Forelimb muscle (tissue), 1 donor: ENCODE results near the gene ESPNL. TPM values are rescaled to one million over a fixed set of nuclear protein-coding genes. Genes with fewer than 3 reads are reported as not detected.
"Not testable (repeated sequence)": the region's sequence is repeated elsewhere in the genome, so short reads cannot be mapped to it uniquely, and the experiment has no call there.

ENCODE experiments used
- DNase-seq: peaks from one replicate; pipeline ENCODE4 v3.0.0-alpha.2; 2013; ENCODE audit warnings: low read depth
- polyA plus RNA-seq: library from polyadenylated mRNA; unstranded; fragments of 120-200 nt; gene quantifications from one replicate; pipeline ENCODE4 v1.2.1, GENCODE V29; 2013; ENCODE audit not compliant: insufficient read length

The ESPNL gene
- polyA plus RNA-seq: 2.6 TPM

DNA sequence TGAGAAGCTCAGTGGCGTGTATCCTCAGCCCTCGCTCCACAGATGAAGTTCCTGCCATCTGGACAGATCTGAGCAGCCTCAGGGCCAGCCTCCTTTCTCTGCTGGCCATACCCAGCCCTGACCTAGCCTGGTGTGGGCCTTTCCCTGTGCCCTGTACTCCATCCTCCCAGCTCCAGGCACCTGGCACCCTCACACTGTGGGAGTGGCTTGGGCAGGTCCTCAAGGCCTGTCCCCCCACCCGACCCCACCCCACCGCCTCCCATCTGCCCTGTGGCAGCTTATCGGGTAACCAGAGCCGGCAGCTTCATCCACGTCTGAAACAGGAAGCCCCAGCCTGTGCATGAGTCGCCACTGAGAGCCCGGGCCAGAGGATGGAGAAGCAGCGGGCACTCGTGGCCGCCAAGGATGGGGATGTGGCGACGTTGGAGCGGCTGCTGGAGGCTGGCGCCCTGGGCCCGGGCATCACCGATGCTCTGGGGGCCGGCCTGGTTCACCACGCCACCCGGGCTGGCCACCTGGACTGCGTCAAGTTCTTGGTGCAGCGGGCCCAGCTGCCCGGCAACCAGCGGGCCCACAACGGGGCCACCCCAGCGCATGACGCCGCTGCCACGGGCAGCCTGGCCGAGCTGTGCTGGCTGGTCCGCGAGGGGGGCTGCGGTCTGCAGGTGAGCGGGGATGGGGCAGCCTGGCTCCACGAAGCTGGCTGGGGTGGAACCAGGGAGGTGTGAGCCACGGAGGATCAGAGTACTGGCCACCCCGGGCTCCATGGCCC, at the start of gene ESPNL:
ESPNL (plus strand) TSS at position 292 of the 772 bp plus-strand sequence; CDS start at position 372, 80 bp downstream.
- DNase-seq: no peak

DNA sequence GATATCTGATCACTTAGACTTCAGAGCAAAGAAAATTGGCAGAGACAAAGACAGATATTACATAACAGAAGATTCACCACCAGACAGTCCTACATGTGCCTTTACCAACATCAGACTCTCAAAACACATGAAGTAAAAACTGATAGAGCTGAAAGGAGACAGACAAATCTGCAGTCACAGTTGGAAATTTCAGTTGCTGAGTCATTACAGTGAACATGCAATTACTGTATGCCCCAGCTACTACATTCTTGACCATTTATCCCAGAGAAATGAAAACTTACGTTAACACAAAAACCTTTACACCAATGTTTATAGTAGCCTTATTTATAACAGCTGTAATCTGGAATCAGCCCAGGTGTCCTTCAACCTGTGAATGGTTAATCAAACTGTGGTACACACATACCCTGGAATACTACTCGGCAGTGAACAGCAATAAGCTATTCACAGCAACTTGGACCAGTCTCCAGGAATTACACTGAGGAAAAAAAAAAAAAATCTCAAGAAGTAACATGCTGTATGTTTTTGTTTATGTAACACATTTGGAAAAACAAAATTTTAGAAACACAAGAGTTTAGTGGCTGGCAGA, 46.9 kb upstream of the ESPNL start:
- no peak for DNase-seq

DNA sequence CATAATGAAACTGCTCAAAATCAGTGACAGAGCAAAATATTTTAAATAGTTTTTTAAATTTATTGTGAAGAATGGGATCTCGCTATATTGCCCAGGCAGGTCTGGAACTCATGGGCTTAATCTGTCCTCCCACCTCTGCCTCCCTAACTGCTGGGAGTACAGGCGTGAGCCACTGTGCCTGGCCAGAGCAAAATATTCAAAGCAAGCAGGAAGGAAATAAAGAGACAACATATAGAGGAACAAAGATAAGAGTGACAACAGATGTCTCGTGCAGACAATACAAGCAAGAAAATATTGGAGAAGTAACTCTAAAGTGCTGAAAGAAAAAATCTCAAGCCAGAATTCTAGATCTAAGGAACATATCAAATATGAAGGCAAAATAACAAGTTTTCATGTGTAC, 44.3 kb upstream of the ESPNL start:
- DNase-seq: no peak

GRCh38 chr2:238057696-238058575, 42.2 kb upstream of the ESPNL start:
- DNase-seq: not testable (repeated sequence)

DNA sequence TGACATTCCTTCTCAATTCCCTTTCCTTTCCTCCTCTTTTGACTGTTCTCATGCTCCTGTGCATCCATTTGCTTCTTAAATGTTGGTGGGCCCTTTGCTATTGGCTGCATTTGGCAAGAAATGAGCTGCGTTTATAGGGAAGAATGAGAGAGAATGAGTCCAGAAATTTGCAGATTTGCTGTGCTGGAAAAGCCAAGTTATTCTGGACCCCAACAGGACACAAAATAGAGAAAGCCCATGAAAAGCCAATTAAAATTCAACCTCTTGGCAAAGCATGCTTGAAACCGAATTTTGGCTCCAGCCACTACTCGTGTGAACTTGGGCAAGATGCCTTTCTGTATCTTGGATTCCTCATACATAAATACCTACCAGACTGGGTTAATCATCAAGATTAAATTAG, 40.6 kb upstream of the ESPNL start:
- DNase-seq: no peak

GRCh38 chr2:238060096-238060541, 40.0 kb upstream of the ESPNL start:
- DNase-seq: no peak

- DNase-seq: peak; percentile 93
Measured at GRCh38 chr2:238060542-238061314, 39.4 kb upstream of the ESPNL start, which contains the start of gene SCLY. Gene SCLY, plus strand, starts transcription at chr2:238061001. Its CDS starts 54 bp downstream, at chr2:238061055.

DNA sequence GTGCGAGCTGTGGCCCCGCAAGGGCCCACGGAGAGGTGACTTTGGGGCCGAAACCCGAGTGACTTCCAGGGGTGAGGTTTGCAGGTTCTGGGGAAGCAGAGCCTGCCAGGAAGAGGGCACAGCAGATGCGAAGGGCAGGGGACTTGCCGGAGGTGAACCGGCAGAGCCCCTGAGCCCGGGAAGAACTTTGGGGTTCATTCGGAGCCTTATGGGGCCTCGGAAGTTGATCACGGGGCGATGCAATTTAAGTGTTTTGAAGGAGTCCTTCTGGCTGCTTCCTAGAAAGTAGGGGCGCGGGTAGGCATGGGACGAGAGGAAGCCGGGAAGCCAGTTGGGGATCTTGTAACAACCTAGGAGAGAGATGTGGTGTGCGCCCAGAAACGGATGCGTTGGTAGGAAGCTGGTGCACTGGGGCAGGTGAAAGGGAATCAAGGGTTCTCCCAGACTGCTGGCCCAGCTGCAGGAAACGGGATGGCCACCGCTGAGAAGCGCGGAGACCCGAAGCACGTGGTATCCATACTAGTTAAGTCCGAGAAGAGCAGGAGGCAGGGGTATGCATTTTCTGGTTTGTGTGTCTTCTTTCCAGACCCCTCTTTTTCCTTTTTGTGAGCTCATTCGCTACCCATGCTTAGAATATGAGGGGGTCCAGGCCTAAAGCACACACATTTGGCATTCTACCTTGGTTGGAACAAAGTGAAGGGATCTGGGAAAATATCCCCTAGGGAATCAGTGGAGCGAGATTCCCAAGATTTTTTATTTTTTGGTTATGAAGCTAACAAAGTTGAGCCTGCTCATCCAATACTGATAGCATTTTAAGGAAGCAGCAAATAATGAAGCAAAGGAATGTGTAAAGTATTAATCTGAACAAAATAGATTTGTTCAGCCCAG, 38.6 kb upstream of the ESPNL start:
- no peak for DNase-seq

DNA sequence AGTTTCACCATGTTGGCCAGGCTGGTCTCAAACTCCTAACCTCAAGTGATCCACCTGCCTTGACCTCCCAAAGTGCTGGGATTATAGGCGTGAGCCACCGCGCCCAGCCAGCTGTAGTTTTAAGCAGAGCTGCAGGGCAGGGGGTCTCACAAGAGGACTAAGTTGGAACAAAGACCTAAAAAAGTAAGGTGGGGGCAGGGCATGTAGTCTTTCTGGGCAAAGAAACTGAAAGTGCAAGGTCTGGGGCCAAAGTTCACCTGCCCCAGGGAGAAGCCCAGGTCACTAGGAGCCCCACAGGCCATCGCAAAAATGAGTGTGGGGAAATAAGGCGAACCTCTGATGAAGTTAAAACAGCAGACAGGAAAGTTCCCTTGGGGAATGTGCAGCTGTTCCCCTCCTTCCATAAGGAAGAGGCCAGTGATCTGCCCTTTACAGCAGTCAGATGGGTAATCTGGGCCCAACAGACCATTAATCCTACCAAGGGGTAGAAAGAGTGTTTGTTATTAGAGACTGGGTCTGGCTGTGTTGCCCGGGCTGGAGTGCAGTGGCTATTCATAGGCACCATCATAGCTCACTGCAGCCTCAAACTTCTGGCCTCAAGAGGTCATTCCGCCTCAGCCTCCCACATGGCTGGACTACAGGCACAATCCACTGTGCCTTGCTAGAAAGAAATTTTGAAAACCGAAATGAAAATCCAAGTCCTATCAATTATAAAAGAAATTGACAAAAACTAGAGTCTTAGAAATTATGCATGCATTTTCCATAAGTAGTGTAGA, 36.5 kb upstream of the ESPNL start:
- no peak for DNase-seq

GRCh38 chr2:238064376-238064775, 35.8 kb upstream of the ESPNL start:
- no peak for DNase-seq

GRCh38 chr2:238065071-238065846, 34.9 kb upstream of the ESPNL start:
- DNase-seq: no peak

DNA sequence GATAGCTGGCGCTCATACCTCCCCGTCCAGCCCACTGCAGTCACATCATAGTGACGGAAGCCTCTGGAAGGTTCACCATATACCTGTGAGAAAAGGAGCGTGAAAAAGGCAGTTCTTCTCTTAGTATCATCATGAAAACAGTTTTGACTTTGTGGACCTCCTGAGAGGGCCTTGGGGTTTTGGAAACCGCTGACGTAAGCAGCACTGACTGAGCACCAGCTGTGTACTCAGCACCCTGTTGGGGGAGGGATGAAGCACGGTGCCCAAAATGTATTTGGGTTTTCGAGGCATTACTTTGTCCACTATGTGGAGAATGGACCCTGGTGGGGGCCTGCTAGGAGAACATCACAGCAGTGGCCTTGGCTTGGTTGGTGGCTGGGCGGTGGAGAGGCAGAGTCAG, 33.9 kb upstream of the ESPNL start:
- no peak for DNase-seq

GRCh38 chr2:238066718-238067117, 33.4 kb upstream of the ESPNL start:
- DNase-seq: not testable (repeated sequence)

- DNase-seq: no peak
Measured at GRCh38 chr2:238067939-238068338, 32.2 kb upstream of the ESPNL start.

DNA sequence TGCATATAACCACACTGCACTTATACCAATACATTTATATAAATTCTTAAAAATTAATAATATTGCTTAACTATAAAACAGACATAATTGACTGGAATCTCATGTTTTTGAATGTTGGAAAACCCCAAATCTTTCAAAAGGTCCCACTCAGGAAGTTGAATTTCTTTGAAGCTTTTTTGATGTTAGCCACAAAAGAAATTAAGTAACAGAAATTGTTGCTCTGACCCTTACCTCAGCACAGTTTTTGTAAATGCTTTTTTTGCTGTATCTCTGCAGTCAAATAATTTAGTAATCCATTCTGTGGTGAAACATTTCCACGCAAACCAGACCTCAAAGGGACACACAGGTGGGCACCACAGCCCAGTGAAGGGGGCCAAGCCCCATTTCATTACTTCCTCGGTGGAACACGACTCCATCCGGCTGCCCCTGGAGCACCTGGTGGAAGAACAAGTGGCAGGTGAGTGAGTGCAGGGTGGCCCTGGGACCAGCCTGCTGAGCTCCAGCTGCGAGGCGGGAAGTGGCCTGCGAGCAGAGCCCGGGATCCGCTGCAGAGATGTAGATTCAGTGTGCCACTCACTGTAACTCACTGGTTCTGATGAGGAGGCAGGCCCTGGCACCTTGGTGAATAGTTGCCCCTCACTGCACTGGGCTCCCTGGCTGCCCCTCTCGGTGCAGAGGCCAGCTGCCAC, 31.0 kb upstream of the ESPNL start:
- DNase-seq: no peak

DNA sequence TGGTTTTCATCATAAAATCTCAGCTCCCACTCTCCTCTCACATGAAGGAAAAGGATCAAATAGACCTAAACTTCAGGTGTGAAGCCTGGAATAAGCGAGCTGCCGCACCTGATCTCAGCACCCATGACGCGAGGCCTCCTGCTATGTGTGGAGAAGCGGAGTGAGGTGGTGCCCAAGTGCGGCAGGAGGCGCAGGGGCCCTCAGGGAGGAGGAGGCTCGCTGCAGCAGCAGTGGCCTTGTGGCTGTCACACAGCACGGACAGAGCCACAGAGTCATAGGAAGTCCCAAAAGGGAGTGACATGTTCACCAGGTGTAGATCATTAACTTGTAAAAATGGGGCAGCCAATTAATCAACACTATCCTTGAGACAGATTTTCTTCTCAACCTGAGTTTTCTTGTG, 30.3 kb upstream of the ESPNL start:
- no peak for DNase-seq

DNA sequence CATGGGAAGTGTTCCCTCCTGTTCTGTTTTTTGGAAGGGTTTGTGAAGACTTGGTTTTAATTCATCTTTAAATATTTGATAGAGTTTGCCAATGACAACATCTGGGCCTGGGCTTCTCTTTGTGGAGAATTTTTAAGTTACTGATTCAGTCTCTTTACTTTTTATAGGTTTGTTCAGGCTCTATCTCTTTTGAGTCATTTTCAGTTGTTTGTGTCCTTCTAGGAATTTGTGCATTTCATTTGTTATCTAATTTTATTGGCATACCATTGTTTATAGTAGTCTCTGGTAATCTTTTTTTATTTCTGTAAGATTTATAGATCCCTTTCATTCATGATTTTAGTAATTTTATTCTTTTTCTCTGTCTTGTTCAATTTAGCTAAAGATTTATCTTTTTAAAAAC, 24.7 kb upstream of the ESPNL start:
- no peak for DNase-seq

DNA sequence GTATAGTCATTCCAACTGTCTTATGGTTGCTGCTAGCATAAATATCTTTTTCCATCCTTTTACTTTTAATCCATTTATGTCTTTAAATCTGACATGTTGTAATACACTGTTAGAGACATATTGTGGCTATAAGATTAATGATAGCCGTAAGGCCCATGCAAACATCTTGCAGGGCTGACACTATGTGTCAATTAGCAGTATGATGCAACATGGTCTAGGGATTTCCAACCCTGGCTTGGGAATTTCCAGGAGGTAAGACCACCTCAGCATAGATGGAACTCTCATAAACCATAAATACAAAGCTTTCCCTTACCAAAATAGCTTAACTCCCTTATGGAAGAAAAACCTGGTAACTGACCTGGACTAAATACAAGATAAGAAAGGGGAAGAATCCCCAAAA, 22.8 kb upstream of the ESPNL start:
- no peak for DNase-seq
